K562 (cell line): ENCODE data around the gene PYDC1. TPM values are rescaled to one million over a fixed set of nuclear protein-coding genes. Genes with fewer than 3 reads are reported as not detected.
A peak's percentile ranks its signal among the peaks of the same experiment; 100 is the strongest.

Experiments used
- E2F1 ChIP-seq: sonication (generic); formaldehyde crosslinking; IDR thresholded peaks from 2 replicates; pipeline ENCODE4 v1.8.1; 2023; ENCODE audit warnings: mild to moderate bottlenecking, missing genetic modification reagents, moderate library complexity
- E2F3 ChIP-seq: fragments of 250-450 bp; sonication (Bioruptor Pico); IDR thresholded peaks from 2 replicates; pipeline ENCODE4 v1.4.0; 2020; ENCODE audit warnings: mild to moderate bottlenecking
- EP300 ChIP-seq: IDR thresholded peaks from 2 replicates; pipeline ENCODE4 v1.6.1; 2012; ENCODE audit warnings: low read length, improper control_type of control experiment
- ETV1 ChIP-seq: fragments of 450-650 bp; conservative IDR thresholded peaks from 2 replicates; pipeline ENCODE4 v1.6.1; 2016; ENCODE audit warnings: missing genetic modification characterization, control low read depth, low read depth, missing compliant biosample characterization
- FOXJ2 ChIP-seq: fragments of 200-800 bp; sonication (Bioruptor generic); IDR thresholded peaks from 2 replicates; pipeline ENCODE4 v1.6.1; 2016; ENCODE audit warnings: missing genetic modification characterization, missing compliant biosample characterization
- HOMEZ ChIP-seq: fragments of 250-450 bp; sonication (Bioruptor Pico); IDR thresholded peaks from 2 replicates; pipeline ENCODE4 v1.4.0; 2020; ENCODE audit warnings: mild to moderate bottlenecking, moderate library complexity
- MAFF ChIP-seq: IDR thresholded peaks from 2 replicates; pipeline ENCODE4 v1.6.1; 2012; ENCODE audit warnings: low read length, improper control_type of control experiment
- NFRKB ChIP-seq: fragments of 450-650 bp; IDR thresholded peaks from 2 replicates; pipeline ENCODE4 v1.6.1; 2016; ENCODE audit warnings: low read depth
- PHTF2 ChIP-seq: fragments of 250-450 bp; sonication (Bioruptor Pico); IDR thresholded peaks from 2 replicates; pipeline ENCODE4 v1.5.0; 2021; ENCODE audit warnings: mild to moderate bottlenecking
- PREB ChIP-seq: sonication (generic); formaldehyde crosslinking; IDR thresholded peaks from 2 replicates; pipeline ENCODE4 v1.8.1; 2023; ENCODE audit warnings: mild to moderate bottlenecking, missing genetic modification reagents
- RBBP5 ChIP-seq: fragments of 200-600 bp; sonication (generic); IDR thresholded peaks from 2 replicates; pipeline ENCODE4 v1.6.1; 2012; ENCODE audit warnings: borderline replicate concordance, mild to moderate bottlenecking, low read length, control low read depth, inconsistent platforms; ENCODE audit not compliant: insufficient read depth, poor library complexity, severe bottlenecking
- RREB1 ChIP-seq: fragments of 250-450 bp; sonication (Bioruptor Pico); IDR thresholded peaks from 2 replicates; pipeline ENCODE4 v1.4.0; 2020
- TAF9B ChIP-seq: fragments of 450-650 bp; IDR thresholded peaks from 2 replicates; pipeline ENCODE4 v1.6.1; 2018; ENCODE audit warnings: mild to moderate bottlenecking; ENCODE audit not compliant: partially characterized antibody
- TFE3 ChIP-seq: fragments of 450-650 bp; formaldehyde crosslinking; IDR thresholded peaks from 2 replicates; pipeline ENCODE4 v1.4.0; 2020; ENCODE audit warnings: mild to moderate bottlenecking, mixed read lengths
- ZNF740 ChIP-seq, 3 experiments: fragments of 200-800 bp in 1 of 3; sonication (Bioruptor generic) in 1 of 3; sonication (generic) in 1 of 3; formaldehyde crosslinking in 1 of 3; IDR thresholded peaks; 2 replicates each; pipeline versions ENCODE4 v1.6.1 to v1.8.0; 2016 to 2022; ENCODE audit warnings: mild to moderate bottlenecking in 2 of 3, missing compliant biosample characterization in 2 of 3, missing genetic modification characterization in 2 of 3, missing genetic modification reagents in 1 of 3
- polyA plus RNA-seq, 8 experiments: library from polyadenylated mRNA; depleted of rRNA in 4 of 8; stranded (reverse) in 5 of 8; unstranded in 3 of 8; fragments of >200 nt; fragmentation: Nextera tagmentation in 2 of 8; fragmentation: Illumina TruSeq in 1 of 8; extraction: Ambion mirVana in 2 of 8; extraction: Trizol in 1 of 8; gene quantifications; 2 replicates each; pipeline versions ENCODE4 v1.2.1 to v1.2.3, GENCODE V29; 2011 to 2014; ENCODE audit warnings: inconsistent platforms in 1 of 8, missing spikeins in 1 of 8
- total RNA-seq, 7 experiments: library from RNA; depleted of rRNA in 6 of 7; stranded (reverse); fragments of >200 nt in 6 of 7; fragmentation: Illumina TruSeq in 2 of 7; extraction: Trizol in 2 of 7; gene quantifications; 2 replicates each; pipeline versions ENCODE4 v1.2.1 to v1.2.3, GENCODE V29; 2011 to 2021; ENCODE audit warnings: low replicate concordance in 1 of 7

Gene PYDC1
- total and polyA plus RNA-seq, 9 of the 15 experiments (the other 6 are each of a cell fraction or from before 2014, with no cell fraction given): not detected

GRCh38 chr16:31253642-31254045 is 36.7 kb upstream of the PYDC1 start (continued):
- TF ChIP-seq ZNF740 (CRISPR knock-in tag; IDR thresholded peaks at IDR 0.05) (no peak), ZNF740 (tag; IDR thresholded peaks at IDR 0.05) (no peak), PHTF2 (CRISPR knock-in tag) (no peak), ETV1 (no peak), EP300 (peak; percentile 88), E2F3 (CRISPR knock-in tag) (no peak), NFRKB (peak; percentile 29; the same call in 1 of the 2 replicates), PREB (no peak), FOXJ2 (tag) (no peak), E2F1 (no peak), HOMEZ (CRISPR knock-in tag) (no peak), RREB1 (CRISPR knock-in tag) (no peak; the same call in 1 of the 2 replicates), TAF9B (no peak), RBBP5 (peak; percentile 53), TFE3 (CRISPR knock-in tag) (no peak), MAFF (peak; percentile 91)
